NCI-H510A treated with DMSO at 0.1 percent for 48 hours (cell line): Measurements from ENCODE around the gene C17orf67.
A peak's percentile ranks its signal among the peaks of the same experiment; 100 is the strongest.

Experiments
- DNase-seq: peaks from one replicate; lab custom pipeline; 2025; lab: John Stamatoyannopoulos, UW

Gene C17orf67

DNA sequence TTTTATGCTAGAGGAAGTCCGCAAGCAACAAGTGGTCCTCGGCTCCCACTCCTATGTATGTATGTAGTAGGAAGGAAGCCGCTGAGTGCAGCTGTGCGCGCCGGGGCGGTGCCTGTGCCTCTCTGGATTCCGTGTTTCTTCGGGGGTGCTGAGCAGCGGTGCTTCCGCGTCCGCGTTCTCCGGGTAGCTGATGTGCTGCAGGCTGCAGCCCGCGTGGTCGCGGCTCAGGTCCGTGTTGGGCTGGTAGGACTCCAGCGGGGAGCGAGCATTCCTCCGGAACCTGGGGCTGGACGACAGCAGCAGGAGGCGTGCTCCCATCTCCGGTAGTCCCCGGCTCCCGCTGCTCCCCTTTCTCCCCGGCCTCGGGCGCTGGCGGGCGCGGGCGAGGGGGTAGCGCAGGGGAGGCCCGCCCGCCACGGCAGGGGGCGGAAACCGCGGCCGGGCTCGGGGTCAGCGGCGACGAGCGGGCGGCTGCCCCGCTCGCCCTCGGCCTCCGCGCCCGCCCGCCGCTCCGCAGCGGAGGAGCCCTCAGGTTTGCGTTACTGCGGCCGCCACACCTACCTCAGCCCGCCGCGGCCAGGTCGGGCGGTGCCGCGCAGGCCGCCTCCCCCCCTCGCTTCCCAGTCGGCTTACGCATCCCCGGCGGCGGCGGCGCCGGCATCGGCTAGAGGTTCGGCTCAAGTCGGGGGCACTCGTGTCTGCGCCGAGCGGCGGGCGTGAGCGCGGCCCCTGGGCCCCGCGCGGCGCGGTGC, 487 bp downstream of the C17orf67 start:
- DNase-seq, result peak; percentile 95

DNA sequence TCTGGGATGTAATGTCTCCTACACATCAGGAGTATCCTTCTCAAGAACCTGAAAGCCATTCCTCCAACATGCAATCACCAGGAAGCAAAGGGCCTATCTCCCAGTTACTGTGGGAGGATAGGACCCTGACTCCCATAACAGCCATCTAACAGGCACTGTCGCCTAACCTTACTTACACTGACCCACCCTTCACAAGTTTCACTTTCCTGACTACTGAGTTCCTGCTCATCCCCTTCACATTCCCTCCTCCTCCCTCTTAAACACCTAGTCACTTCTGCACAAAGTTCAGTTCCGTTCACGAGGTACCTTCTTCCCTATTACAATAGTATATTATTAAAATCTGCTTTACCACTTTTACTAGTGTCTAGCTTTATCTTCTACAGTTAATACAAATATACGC, 1.3 kb downstream of the C17orf67 start:
- DNase-seq, result no peak

DNA sequence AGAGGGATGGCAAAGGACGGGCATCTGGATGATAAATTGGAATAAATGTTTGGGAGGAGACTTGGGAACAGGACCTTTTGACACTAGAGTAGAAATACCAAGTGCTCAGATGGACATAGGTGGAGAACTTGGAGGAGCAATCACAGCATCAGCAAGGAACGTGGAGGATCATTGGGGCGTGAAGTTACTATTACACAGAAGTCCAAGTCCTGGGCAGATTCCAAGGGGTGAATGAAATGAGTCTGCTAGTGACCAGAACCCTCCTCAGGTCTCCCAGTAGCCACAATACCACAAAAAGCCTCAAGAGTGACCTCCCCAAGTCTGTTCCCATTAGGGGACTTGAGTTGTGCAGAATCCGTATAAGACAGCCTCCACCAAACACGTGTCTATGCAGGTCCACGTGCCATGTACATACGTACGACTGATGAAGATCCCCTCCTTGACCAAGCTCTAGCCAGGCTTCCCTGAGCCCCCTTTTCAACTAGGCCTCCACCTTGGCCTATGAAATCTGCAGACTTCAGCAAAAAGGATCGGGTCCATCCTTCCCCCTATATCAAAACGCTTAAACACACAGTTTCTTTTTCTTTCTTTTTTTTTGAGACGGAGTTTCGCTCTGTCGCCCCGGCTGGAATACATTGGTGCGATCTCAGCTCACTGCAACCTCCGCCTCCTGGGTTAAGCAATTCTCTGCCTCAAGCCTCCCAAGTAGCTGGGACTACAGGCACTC, 2.2 kb downstream of the C17orf67 start:
- no peak for DNase-seq

DNA sequence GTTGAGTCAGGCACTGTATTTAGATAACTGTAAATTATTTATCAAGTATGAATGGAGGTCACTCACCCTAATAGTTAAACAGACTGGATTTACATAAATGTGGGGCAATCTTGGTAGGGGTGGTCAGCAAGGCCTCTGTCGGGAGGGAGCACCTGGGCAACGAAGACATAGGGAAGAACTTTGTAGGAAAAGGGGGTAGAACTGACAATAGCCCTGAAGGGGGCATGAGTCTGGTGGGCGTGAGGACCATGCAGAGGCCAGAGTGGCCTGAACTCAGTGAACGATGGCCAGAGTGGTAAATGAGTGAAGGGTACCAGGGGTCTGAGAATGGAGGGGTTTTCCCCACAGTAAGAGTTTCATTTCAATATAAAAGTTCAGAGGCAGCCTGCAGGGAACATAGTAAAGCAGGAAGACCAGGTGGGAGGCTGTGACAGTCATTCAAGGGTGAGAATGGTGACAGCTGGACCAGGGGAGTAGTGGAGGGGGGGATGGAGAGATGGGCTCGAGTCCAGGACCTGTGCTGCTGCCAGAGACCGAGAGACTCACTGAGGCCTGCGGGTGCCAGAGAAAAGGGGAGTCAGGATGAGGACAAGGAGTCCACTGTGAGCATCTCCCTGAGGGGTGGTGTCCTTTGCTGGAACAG, 2.9 kb downstream of the C17orf67 start:
- no peak for DNase-seq

DNA sequence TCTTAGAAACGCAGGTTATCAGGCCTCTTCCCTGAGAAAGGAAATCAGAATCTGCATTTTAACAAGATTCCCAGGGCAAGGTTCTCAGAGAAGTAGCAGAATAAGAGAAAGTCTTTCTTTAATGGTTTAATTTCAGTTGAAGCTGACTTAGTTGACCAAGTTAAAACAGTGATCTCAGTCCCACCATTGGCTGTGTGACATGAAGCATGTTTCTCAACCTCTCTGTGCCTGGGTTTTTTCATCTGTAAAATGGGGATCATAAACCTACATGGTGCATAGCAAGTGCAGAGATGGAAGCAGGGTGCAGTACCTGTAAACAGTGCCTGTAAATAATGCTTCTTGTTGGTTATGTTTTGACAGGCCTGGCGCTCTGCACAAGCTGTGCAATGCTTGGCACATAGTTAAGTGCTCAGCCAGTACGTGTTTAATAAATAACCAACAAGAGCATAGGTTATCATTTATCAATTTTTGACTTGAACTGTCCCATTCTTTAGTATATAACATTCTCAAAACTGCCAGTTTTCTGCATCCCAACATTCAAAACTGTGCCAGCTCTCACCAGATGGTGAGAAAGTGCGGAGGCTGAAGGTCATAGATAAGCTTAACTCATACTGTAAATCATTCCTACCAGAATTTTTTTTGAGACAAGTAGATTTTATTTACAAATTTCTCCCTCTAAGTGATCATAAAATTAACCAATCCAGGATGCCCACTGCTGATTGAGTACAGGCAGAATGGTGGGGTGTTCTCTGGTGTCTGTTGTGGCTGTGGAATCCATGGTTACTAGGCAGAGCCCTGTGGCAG, 6.9 kb downstream of the C17orf67 start:
- no peak for DNase-seq

DNA sequence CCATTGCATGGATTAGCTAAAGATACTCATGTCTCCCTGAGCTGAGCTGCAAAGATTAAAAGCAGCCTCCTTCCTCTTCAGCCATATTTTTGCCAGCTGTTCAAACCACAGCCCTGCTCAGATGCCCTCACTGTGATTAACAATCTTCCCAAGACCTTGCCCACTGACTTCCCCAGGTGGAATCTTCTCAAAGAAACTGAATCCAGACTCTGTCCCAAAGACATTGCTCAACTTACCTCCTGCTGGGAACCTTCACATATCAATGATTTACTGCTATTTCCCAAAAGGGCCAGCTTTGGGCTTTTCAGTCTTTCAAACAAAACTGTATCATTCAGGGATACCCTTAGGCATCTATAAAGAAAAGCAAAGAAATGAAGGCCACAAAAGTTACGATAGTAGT, 9.2 kb downstream of the C17orf67 start:
- no peak for DNase-seq

DNA sequence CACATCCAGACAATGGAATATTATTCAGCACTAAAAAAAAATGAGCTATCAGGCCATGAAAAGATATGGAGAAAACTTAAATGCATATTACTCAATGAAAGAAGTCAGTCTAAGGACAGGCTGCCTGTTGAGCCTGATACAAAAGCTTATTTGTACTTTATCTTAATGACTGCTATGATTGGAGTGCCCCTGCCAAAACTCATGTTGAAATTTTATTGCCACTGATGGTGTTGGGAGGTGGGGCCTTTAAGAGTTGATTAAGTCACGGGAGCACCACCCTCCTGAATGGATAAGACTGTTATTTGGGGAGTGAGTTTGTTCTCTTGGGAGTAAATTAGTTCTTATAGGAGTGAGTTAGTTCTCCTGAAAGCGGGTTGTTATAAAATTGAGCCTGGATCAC, 9.9 kb downstream of the C17orf67 start:
- DNase-seq, result no peak

DNA sequence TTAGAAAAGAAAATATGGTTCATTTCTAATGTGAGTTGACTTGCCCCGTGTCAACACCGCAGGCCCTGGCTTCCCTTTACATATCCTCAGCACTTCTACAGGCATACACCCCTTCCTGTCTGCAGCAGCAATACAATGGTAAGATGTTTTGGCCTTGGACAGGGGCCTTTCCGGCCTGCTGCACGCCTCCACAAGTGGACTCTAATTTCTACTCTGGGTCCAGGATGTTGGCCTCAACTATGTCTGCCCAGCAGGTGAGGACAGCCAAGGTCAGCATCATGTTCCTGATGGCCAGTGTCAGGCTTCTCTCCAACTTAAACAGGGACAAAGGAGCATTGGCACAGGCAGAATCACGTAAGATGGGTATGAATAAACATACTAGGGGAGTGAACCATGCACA, 11.0 kb downstream of the C17orf67 start:
- DNase-seq, result no peak

DNA sequence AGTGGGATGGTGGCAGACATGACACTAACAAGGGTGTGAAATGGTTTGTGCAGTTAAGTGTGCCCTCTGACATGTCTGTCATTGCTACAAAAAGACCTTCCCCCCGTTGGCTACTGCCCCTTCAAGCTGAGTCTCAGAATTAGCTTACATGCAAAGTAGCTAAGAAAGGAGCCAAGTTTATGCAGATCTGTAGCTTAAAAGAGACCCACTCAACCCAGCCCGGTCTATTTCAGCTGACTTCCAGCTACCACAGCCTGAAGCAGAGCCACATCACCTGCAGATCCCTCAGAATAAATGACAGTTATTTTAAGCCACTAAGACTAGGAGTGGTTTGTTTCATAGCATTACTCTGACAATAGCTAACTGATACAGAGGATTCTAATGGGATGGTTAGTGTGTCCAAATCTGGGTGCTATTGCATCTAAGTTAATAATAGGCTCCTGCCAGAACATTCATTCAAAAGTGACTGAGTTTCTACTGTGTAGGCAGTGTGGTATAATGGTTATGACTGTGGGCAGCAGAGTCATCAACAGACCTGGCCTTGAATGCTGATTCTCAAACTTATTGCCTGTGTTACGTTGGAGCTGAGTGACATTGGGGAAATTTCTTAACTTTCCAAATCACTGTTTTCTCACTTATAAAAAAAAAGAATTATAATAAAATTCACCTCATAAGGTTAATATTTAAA, 11.7 kb downstream of the C17orf67 start:
- no peak for DNase-seq

DNA sequence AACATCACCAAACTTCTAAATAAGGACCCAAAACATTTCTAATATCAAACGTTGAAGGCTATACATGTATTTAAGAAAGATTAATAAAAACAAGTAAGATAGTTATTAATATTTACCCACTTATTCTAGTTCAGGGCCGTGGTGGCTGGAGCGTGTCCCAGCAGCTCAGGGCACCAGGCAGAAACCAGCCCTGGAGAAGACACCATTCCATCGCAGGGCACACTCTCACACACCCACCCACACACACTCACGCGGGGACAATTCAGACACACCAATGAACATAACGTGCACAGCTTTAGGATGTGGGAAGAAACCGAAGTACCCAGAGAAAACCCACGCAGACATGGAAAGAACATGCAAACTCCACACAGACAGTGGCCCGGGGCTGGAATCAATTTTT, 13.5 kb downstream of the C17orf67 start:
- DNase-seq, result no peak

DNA sequence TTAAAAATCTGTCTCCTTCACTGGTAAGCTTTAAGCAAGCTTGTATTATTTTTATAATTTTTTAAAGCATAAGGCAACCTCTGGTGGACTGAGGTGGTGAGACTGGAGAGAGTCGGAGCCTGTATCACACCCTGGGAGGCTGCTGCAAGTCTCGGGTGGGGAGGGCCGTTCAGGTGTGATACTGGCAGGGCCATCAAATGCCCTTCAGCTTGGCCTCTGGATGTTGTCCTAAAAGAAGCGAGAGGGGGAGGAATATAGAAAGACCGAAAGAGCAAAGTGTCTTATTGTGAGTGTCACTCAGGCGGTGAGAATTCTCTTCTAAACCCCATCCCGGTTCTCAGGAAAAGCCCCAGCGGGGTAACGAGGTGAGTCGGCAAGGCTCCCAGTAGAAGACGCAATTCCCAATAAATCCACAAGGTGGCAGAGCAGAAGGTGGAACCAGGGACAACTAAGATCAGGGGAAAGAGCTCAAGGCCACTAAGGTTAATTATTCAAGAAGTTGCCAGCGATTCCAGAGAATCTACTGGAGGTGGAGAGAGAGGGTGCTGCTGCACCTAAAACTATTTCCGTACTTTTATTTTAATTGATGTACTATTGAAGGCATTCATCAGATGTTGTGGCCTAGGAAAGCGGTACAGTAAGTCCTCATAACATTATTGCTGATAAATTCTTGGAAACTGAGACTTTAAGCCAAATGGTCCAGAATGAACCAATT, 14.1 kb downstream of the C17orf67 start:
- peak; percentile 91 for DNase-seq

DNA sequence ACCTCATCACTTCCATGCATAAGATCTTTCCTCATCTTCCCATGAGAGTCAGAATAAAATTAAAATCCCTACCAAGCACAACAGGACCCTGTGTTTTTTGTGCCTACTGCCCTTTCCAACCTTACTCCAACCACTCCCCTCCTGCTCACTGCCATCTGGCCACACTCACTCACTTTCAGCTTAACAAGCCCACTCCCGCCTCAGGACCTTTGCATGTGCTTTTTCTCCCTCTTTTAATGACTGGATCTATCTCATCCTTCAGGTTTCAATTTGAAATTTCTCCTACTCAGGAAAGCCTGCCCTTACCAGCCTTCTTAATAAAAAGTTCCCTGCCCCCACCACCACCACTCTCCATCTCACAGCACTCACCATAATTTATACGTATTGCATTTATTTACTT, 14.7 kb downstream of the C17orf67 start:
- DNase-seq, result no peak

DNA sequence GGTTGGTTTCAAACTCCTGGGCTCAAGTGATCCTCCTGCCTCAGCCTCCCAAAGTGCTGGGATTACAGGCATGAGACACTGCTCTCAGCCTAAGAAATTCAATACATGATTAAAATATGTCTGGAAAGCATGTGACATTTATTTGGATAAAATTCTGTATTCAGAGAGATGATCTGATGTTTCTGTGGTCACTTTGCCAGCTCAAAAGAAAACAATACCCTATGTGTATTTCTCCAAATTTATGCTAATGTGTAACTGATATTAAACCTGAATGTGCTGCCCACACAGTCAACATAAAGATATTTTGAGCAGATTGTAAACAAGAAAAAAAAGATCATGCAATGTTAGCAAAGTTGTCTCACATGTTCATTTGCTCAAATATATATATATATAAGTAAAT, 16.7 kb downstream of the C17orf67 start:
- DNase-seq, result no peak

DNA sequence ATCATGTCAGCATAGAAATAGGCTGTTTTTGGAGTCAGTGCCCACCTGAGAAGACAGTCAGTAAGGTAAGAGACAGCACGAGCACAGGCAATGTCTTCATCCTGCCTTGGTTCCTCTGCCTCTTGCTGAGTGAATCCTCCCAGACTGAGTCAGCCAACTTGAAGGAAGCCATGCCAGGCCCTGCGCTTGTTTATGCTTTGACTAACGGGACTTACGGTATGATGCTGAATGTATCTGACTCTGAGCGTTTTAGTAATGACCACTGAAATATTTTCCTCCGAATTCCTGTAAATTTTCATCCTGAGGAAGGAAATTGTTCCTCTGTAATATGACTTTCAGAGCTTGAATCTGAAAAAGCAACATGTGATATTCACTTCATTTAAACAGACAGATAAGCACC, 18.0 kb downstream of the C17orf67 start:
- no peak for DNase-seq

DNA sequence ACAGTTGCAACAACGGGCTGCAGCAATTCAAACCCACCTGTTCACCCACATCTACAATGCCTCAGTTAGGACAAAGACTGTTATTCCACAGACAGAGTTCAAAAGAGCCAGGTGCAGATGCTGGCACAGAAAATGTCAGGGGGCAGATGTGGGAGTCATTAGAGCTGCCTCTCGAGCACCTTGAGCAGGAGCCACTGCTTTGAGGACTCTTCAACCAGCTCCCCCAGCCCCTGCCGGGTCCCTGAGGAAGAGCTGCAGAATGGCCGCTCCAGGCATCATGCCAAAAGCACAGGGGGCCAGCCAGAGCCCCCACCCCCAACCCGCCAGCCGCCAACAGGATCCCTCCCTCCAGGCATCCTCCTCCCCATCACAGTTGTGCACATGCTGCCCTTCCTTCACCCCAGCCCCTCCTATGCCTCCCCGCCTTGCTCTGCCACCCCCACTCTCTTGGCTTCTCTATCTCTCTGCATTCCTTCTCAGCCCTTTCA, 20.8 kb downstream of the C17orf67 start:
- DNase-seq, result peak; percentile 5

DNA sequence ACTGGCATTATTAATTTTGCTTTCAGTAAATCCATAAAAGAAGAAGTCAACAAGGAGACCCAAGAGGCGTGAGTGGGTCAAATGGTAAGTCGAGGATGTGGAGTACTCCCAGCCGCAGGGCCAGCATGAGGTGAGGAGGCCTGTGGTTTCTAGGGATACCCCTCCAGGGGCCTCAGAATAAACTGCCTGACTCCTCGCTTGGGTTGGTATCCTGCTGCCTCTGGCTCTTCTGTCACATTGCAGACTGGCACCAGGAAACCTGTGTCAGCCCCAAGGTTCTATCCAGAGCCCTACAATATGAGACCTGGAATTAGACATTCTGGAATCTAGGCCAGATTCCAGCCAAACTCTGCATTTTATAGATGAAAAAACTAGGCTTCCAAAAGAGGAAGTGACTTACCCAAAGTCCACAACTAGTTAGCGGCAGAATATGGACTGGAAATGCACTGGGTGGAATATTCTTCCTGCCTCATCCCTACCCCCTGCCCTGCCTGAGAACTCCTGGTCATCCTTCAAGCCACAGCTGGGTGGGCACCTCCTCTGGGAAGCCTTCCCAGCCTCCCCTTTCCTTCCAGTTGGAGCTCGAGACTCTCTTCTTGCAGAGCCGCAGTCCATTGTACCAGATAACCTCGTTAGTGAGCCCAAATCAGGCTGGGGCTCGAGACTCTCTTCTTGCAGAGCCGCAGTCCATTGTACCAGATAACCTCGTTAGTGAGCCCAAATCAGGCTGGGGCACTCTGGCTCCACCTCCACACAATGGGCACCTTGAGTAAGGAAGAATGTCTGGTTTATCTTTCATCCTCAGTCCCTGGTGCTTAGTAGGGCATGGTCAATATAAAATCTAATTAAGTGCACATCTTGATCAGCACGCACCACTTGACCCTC, 22.6 kb downstream of the C17orf67 start:
- DNase-seq, result no peak

DNA sequence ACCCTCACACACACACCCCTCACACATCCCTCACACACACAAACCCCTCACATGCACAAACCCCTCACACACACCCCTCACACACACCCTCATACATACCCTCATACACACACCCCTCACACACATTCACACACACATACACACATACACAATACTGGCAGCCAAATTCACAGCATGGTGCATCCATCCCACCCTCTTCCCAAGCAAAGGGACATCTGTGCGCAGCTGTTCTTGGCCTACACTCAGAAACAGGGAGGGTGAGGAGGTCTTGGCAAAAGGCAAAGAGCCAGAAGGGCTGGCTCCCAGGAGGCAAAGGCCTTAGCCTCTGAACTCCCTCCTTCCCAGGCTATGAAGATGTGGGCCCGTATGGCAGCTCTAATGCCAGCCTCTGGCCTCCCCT, 23.4 kb downstream of the C17orf67 start:
- no peak for DNase-seq

DNA sequence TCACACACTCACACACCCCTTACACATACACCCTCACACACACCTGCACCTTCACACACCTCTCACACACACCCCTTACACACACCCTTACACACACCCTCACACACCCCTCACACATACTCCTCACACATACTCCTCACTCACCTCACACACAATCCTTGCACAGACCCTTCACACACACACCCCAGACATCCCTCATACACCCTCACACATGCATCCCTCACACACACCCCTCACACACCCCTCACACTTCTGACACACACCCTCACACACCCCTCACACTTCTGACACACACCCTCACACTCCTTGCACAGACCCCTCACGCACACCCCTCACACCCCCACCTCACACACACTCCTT, 23.9 kb downstream of the C17orf67 start:
- DNase-seq, result no peak

DNA sequence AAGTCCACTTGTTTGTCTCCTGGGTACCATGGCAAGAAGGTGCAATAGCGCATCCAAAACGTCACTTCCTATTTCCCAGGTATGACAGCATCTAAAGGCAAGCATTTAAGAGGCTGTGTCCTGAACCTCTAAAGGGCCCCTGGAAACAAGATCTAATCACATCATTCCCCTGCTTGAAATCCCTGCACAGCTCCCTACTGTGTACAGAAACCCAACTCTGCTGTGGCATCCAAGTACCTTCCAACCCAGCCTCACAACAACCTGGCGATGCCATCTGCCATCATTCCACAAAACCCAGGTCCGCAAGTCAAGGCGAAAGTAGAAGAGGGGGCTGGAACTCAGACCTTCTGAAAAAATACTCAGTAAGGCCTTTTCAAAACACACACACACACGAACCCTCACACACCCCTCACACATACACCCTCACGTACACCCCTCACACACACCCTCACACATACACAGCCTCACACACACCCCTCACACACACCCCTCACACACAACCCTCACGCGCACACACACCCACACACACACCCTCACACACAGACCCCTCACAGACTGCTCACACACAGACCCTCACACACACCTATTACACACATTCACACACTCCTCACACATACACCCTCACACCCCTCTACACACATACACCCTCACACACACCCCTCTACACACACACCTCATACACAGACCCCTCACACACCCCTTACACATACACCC, 24.5 kb downstream of the C17orf67 start:
- DNase-seq, result no peak
